NK-92 treated with Interleukin-12 subunit alpha and Interleukin-12 subunit beta, amount 100 ng/mL, for 24 hours (cell line): ENCODE measurements around the gene BTK.

Experiments
- DNase-seq: peaks from one replicate; lab custom pipeline; 2025; lab: John Stamatoyannopoulos, UW

Gene BTK

GRCh38 chrX:101385795-101386541 is at the start of gene BTK:
TSS of gene BTK (minus strand) at chrX:101386191. CDS start at chrX:101375284, 10,907 bp downstream.
- DNase-seq = no peak

DNA sequence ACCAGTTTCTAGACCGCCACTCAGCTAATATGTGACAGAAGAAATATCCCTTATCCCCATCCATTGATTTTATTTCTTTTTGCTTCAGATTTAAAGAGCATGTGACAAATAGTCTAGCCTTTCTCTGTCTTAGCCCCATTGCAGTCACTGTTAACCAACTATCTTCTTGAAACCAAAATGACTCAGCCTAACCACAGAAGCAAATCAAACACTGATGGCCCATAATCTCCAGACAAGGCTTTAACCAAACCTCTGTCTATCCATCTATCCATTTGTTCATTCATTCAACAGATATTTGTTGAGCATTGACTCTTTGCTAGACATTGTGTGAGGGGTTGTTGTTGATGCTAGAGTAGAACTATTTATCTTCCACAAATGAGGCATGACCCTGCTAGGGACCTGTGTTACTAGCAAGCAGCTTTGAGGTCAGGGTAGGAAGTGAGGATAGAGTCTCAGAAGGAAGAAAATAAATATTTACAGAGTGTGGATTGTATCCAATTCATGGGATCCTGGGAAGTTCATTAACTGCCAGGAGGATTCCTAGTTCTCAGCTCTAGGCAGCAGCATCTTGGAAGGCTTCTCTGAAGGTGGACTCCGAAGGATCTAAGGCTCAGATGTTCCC is 44.6 kb upstream of the BTK start:
- DNase-seq = no peak

GRCh38 chrX:101429934-101430333 is 43.9 kb upstream of the BTK start:
- no peak for DNase-seq

DNA sequence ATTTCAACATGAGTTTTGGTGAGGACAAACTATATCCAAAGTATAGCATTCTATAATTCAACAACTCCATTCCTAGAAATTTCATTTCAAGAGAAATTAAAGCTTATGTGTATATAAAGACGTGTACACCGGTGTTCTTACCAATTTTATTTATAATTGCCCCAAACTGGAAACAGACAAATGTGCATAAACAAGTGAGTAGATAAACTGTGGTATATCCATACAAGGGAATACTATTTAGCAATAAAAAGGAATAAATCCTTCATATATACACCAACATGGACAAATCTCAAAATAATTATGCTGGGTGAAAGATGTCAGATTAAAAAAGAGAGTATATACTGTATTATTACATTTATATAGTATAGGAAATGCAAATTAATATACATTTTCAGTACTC is 42.0 kb upstream of the BTK start:
- DNase-seq = no peak

GRCh38 chrX:101419489-101419888 is 33.5 kb upstream of the BTK start:
- no peak for DNase-seq

GRCh38 chrX:101417981-101418841 is 32.2 kb upstream of the BTK start:
- DNase-seq = peak; percentile 19

- no peak for DNase-seq
Observed at GRCh38 chrX:101417190-101417589, 31.2 kb upstream of the BTK start.

GRCh38 chrX:101416691-101417090 is 30.7 kb upstream of the BTK start:
- no peak for DNase-seq

GRCh38 chrX:101415180-101416145 is 29.5 kb upstream of the BTK start:
- no peak for DNase-seq

- DNase-seq = no peak
Observed at GRCh38 chrX:101411984-101412383, 26.0 kb upstream of the BTK start.

- no peak for DNase-seq
Observed at GRCh38 chrX:101410461-101410860, 24.5 kb upstream of the BTK start.

DNA sequence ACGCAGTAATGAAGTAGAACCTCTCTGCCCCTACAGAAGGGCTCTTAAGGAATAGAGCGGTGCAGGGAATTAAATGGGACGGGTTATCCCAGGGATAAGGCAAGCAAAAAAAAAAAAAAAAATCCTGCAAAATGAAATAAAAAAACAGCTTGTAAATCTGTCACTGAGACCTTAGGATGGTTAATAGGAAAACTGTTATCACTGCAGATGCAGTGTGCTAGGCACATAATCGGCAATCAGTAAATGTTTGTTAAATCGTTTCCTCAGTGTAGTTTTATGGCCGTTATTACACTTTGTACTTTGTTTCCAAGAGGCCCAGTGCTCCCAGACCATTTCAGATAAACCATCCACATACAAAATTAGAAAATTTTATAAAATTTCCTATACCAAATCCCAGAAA is 23.1 kb upstream of the BTK start:
- no peak for DNase-seq

DNA sequence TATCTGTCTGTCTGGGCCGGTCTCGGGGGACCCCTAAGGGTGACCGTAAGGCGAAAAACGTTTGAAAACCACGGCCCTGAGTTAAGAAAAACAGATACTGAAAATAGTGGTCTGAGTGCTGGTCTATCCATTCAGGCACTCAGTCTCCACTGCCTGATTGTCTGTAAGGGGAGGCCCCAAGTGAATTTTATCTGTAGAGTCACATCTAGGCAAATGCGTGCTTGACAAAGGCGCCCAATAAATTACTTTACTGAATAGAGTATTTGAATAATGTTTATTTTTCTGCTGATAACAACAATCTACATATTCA is 22.5 kb upstream of the BTK start:
- DNase-seq = no peak

DNA sequence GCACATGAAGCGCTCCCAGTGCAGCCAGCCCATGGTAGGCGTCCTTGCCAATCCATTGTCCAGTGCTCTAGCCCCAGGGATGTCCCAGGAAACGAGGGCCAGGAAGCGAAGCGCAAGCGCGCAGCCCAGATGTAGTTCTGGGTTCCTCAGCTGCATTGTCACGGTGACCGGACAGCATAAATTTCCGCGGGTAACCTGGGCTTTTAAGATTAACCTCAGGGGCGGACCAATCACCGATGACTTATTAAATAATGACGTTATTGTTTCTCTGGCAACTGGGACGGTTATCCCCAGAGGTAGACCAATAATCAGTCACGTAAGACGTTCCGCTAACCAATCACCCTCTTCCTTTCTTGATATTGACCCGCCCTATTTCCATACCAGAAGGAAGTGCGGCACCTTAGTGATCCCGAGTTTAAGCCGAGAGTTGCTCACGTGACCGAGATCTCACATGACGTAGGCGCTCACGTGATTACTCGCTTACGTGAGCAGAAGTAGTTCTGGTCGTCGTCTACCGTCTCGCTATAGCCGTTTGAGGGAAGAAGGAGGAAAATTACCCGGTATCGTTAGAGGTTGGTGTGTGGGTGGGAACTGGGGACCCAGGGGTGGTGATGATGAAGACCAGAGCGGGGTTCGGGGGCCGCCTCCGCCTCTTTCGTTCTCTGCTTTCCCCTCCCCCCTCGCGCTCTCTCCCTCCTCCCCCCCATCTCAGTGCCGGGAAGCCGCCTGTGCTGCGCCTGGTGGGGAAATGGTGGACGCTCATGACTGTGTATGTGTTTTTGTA is 21.9 kb upstream of the BTK start, which contains the start of the genes GLA and HNRNPH2:
TSS of gene GLA (minus strand) at position 178 of the 784 bp plus-strand sequence. CDS start at position 156, 22 bp downstream.
TSS of gene HNRNPH2 (plus strand) at position 475 of the 784 bp plus-strand sequence. CDS start 3,767 bp downstream, outside the sequence.
- peak; percentile 76 for DNase-seq

- DNase-seq = no peak
Observed at GRCh38 chrX:101407167-101407747, 21.3 kb upstream of the BTK start.

DNA sequence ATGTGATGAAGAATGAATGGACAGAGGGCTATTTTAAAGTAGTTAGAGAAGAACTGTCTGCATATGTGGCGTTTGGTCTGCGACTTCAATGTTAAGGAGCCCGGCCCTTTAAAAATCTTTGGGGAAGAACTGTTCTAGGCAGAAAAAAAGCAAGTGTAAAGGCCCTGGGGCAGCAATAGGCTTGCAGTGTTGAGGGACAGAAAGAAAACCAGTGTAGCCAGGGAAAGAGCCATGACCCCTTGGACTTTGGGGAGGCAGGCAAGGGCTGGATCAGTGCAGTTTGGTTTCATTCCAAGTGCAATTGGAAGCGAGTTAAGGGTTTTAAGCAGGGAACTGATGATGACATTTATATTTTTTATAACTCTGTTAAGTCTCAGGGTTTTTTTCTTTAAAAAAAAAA is 13.8 kb upstream of the BTK start:
- DNase-seq = no peak

DNA sequence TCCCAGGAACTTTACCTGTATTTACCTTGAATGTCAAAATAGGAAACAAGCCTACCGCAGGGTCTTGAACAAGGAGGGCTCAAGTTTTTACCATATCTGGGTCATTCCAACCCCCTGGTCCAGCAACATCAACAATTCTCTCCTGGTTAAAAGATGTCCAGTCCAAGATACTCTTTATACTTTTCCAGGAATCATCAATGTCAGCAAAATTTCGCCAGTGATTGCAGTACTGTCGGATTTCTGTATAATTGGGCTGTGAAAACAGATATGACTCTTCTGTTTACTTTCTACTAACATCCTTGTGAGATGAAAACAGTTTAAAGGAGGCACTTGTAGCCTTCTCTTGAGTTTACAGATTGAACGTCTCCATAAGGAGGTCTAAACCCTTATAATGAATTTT is 12.7 kb upstream of the BTK start:
- no peak for DNase-seq

DNA sequence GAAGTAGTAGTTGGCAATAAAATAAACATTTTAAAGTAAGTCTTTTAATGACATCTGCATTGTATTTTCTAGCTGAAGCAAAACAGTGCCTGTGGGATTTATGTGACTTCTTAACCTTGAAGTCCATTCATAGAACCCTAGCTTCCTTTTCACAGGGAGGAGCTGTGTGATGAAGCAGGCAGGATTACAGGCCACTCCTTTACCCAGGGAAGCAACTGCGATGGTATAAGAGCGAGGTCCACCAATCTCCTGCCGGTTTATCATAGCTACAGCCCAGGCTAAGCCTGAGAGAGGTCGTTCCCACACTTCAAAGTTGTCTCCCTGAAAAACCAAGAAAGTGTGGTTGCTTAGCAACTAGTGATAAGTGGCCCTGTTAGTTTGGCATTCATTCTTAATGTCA is 11.8 kb upstream of the BTK start:
- no peak for DNase-seq

DNA sequence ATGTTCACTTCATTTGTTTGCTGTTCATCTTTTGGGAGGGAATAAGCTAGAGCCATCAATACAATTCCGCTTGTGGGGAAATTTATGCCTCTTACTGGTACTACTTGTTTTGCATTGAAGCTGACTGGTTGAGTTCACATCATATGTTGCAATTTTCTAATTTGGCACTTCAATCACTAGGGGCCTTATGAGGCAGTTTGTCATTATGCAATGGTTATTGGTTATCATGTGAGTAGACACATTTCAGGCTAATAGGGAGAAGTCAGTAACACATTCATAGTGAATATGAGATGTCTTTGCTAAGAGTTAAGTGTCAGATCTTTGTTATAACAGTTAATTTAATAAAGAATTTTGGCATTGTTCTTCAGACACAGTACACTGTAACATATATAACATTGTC is 9.8 kb upstream of the BTK start:
- DNase-seq = no peak

DNA sequence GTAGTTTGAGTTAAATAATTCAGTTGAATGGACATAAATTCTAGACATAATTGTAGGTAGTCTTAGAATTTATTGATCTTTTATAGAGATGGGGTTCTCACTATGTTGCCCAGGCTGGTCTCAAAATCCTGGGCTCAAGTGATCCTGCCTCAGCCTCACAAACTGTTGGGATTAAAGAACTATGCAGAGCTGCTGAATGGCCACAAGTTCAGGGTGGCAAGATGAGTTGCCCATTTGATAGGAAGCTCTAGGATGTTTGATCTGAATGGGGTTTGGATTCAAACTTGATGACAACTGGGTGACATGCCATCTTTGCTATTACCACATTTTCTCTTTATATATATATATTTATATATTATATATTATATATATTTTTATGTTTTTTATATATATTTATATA is 8.4 kb upstream of the BTK start:
- DNase-seq = no peak
